Measurements from ENCODE around the gene LAMB3. TPM values are rescaled to one million over a fixed set of nuclear protein-coding genes. Genes with fewer than 3 reads are reported as not detected.

LAMB3 gene
- total RNA-seq, 2 donors from 2014 or later = 43.7 to 92.8 TPM

DNA sequence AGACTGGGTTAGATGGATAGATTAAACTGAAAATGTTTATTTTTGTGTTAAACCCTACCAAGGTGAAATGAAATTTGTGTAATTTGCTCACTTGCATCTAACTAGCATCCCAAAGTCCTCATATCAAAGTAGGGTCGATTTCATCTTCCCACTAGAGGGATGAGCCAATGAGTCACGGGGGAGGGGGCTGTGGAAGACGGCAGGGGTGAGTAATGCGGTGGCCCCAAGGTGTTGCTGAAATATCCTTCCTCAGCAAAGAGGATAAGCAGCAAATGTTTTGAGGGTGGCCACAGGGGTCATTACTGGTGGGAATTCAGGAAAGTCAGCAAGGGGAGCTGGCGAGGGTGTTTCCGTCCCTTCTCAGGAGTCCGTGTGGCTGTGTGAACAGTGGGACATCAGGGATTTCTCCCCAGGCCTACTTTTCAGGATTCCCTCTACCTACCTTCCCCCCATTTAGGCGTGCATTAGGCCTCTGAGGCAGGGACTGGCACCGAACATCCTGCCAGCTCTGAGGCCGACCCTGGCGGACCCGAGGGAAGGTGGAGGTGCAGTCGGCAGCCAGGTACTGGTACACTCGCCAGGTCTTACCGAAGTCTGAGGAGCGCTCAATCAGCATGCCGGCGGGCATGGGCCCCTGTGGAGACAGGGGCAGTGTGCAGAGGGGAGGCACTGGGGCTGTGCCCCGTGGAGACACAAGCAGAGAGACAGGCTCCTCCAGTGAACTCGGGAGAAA, 18.1 kb downstream of the LAMB3 start:
- no peak overlapping the region for H3K4me3 ChIP-seq
- no peak overlapping the region for H3K27ac ChIP-seq
- H3K4me1 ChIP-seq (replicated peaks) = no peaks in the 10 kb centered on the region
- no peaks in the 10 kb centered on the region for H3K36me3 ChIP-seq
- 90% methylated on average over 20 of the region's 20 CpGs for WGBS
- intact Hi-C loops (cut with DNase I) = no loop called here
- H3K27me3 ChIP-seq (replicated peaks; ENCODE audit: insufficient read depth) = no peaks in the 10 kb centered on the region
- no peaks in the 10 kb centered on the region for H3K9me3 ChIP-seq
- TF ChIP-seq POLR2A (IDR thresholded peaks at IDR 0.05) = no peak
- TF ChIP-seq, protein P1, sequence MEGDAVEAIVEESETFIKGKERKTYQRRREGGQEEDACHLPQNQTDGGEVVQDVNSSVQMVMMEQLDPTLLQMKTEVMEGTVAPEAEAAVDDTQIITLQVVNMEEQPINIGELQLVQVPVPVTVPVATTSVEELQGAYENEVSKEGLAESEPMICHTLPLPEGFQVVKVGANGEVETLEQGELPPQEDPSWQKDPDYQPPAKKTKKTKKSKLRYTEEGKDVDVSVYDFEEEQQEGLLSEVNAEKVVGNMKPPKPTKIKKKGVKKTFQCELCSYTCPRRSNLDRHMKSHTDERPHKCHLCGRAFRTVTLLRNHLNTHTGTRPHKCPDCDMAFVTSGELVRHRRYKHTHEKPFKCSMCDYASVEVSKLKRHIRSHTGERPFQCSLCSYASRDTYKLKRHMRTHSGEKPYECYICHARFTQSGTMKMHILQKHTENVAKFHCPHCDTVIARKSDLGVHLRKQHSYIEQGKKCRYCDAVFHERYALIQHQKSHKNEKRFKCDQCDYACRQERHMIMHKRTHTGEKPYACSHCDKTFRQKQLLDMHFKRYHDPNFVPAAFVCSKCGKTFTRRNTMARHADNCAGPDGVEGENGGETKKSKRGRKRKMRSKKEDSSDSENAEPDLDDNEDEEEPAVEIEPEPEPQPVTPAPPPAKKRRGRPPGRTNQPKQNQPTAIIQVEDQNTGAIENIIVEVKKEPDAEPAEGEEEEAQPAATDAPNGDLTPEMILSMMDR (IDR thresholded peaks at IDR 0.05) = no peak
- TF ChIP-seq POLR2AphosphoS5 (IDR thresholded peaks at IDR 0.05) = no peak
- DNase-seq (ENCODE audit: low spot score) = no peak

DNA sequence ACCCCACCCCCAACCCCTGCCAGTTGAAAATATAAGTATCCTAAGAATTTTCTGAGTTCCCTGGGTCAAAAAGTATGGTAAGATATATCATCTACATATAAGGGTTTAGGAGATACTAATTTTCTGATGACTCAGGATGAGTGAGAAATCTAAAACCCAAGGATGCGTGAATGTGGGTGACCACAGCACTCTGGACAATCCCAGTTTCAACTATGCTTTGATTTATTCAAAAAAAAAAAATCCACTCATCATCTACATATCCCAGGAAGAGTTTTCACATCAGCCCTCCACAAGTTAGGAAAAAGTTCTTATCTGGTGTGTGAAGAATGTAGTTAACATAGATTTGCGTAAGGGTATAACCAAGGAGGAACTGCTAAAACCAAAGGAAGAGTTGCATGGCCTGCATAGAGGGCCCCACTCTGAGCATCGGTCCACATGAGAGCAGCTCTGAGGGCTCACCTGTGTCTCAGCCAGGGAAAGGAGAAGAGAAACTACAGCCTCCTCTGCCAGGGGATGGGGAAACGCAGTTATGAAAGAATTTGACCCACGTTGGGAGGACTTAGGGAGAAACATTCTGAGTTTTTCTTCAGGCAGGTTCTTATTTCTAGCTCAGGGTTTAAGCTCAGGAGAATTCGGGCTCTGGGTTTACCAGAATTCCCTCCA, 18.8 kb downstream of the LAMB3 start:
- 95% methylated on average over 6 of the region's 6 CpGs for WGBS
- no peak for DNase-seq (ENCODE audit: low spot score)
- TF ChIP-seq, protein P1 (IDR thresholded peaks at IDR 0.05) = no peak
- TF ChIP-seq POLR2A (IDR thresholded peaks at IDR 0.05) (no peak), POLR2AphosphoS5 (IDR thresholded peaks at IDR 0.05) (no peak)
- no peak overlapping the region for H3K27ac ChIP-seq
- intact Hi-C loops (cut with DNase I) = no loop called here
- H3K27me3 ChIP-seq (replicated peaks; ENCODE audit: insufficient read depth) = no peaks in the 10 kb centered on the region
- H3K36me3 ChIP-seq = no peaks in the 10 kb centered on the region
- H3K4me3 ChIP-seq = no peak overlapping the region
- H3K4me1 ChIP-seq (replicated peaks) = no peaks in the 10 kb centered on the region
- no peaks in the 10 kb centered on the region for H3K9me3 ChIP-seq

DNA sequence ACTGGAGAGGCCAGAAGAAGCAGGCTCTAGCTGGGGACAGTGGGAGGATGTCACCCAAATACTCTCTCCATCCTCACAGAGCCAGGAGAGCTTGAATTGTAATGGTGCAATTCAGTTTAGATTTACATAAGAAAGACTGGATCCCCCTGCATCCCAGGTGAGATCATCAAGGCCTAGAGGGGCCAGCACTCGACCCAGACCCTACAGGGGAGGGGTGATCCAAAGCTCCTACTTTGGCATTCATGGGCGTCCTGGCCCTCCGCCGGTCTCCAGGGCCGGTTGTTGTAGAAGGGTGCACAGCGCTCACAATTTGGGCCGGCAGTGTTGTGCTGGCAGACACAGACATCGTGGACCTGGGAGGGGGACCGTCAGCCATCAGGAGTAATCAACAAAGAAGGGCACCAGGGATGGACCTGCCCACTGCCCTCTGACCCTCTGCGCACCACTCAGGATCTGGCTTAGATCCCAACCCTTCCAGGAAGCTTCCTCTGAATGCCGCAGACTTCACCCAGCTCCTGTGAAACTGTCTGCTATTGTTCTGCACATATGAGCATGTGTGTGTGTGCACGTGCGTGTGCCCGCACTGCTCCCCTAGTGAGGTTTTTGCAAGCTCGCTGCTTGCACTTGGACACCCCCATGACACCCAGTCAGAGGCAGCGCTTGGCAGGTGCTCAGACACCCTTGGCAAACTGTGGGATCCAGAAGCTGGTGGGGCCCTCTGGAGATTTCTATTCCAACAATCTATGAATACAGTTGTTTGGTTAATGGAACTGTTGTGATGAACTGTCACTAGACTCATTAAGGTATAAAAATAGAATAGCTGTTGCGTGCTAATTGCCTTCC, 21.6 kb downstream of the LAMB3 start:
- H3K27me3 ChIP-seq (replicated peaks; ENCODE audit: insufficient read depth) = no peaks in the 10 kb centered on the region
- DNase-seq (ENCODE audit: low spot score) = no peak
- no peaks in the 10 kb centered on the region for H3K4me1 ChIP-seq (replicated peaks)
- no peaks in the 10 kb centered on the region for H3K36me3 ChIP-seq
- H3K4me3 ChIP-seq = no peak overlapping the region
- TF ChIP-seq, protein P1 (IDR thresholded peaks at IDR 0.05) = no peak
- TF ChIP-seq POLR2A (IDR thresholded peaks at IDR 0.05) (no peak), POLR2AphosphoS5 (IDR thresholded peaks at IDR 0.05) (no peak)
- no peaks in the 10 kb centered on the region for H3K9me3 ChIP-seq
- intact Hi-C loops (cut with DNase I) = no loop called here
- H3K27ac ChIP-seq = no peak overlapping the region
- WGBS = 74% methylated on average over 17 of the region's 17 CpGs

DNA sequence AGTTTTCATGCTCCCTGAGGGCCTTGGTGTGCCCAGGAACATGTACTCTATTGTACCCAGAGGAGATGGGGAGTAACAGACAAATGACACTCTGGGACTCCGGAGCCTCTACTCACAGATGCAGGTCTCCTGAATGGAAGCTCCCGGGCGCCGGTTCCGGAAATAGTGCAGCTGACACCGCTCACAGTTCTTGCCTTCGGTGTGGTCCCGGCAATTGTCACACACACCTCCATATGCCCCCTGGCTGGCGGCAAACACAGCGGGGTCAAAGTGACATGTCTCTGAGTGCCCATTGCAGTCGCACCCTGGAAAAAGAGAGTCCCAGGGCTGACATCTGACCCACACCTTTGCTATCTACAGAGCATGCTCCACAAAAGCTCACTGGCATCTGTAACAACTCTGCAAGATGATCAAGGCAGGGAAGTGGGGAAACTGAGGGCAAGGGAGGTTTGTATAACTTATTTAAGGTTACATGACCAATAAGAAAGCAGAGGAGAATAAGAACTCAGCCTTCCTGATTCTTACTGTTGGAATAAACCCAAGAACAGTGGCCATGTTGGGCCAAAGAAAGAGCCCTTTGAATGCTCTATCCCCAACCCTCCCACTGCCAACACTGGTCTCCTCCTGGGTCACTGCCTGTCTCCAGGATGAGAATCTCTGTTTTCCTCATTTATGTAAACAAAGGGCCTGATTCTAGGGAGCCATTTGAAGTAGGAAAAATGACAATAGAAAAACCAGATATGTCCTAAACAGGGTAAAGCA, 22.4 kb downstream of the LAMB3 start:
- no peaks in the 10 kb centered on the region for H3K9me3 ChIP-seq
- H3K4me3 ChIP-seq = no peak overlapping the region
- no peaks in the 10 kb centered on the region for H3K4me1 ChIP-seq (replicated peaks)
- H3K36me3 ChIP-seq = no peaks in the 10 kb centered on the region
- no peak for DNase-seq (ENCODE audit: low spot score)
- intact Hi-C loops (cut with DNase I) = loop anchor here (5.0 kb wide), 1 partner anchor 53 kb away; no protein-coding TSS in a partner anchor
- no peak overlapping the region for H3K27ac ChIP-seq
- H3K27me3 ChIP-seq (replicated peaks; ENCODE audit: insufficient read depth) = no peaks in the 10 kb centered on the region
- 96% methylated on average over 11 of the region's 11 CpGs for WGBS
- TF ChIP-seq, protein P1 (IDR thresholded peaks at IDR 0.05) = no peak
- no peak for TF ChIP-seq POLR2A (IDR thresholded peaks at IDR 0.05)
- no peak for TF ChIP-seq POLR2AphosphoS5 (IDR thresholded peaks at IDR 0.05)
